DND-41 (cell line): ENCODE results near the gene RSBN1.

ENCODE experiments used
- ATAC-seq: fragments of 200-7000 bp; cut with Tn5 transposase; 3 replicates; pipeline ENCODE4 v1.9.1; 2021; ENCODE audit warnings: low read depth; ENCODE audit not compliant: insufficient read depth
- DNase-seq: peaks from one replicate; pipeline ENCODE4 v3.0.0-alpha.2; 2020
- H2AFZ ChIP-seq: 2 replicates; pipeline ENCODE4 v1.6.0; 2012; ENCODE audit warnings: low read depth, low read length
- H3K27ac ChIP-seq: 2 replicates; pipeline ENCODE4 v1.5.1; 2012; ENCODE audit warnings: low read length, inconsistent platforms
- H3K27me3 ChIP-seq: fragments of 200-600 bp; sonication (generic); 2 replicates; pipeline ENCODE4 v1.6.0; 2012; ENCODE audit warnings: low read length, mild to moderate bottlenecking, inconsistent platforms; ENCODE audit not compliant: insufficient read depth, poor library complexity
- H3K36me3 ChIP-seq: 2 replicates; pipeline ENCODE4 v1.5.1; 2012; ENCODE audit warnings: low read length, inconsistent platforms; ENCODE audit not compliant: insufficient read depth
- H3K4me1 ChIP-seq: 2 replicates; pipeline ENCODE4 v1.5.1; 2012; ENCODE audit warnings: mild to moderate bottlenecking, low read length; ENCODE audit not compliant: insufficient read depth
- H3K4me2 ChIP-seq: 2 replicates; pipeline ENCODE4 v1.6.0; 2012; ENCODE audit warnings: mild to moderate bottlenecking, moderate library complexity, low read length, inconsistent platforms; ENCODE audit not compliant: insufficient read depth
- H3K4me3 ChIP-seq, 2 experiments: fragments of 200-600 bp in 1 of 2; shearing (Covaris generic) in 1 of 2; 2 replicates each; pipeline ENCODE4 v1.5.1; 2012 to 2016; ENCODE audit warnings: inconsistent platforms in 2 of 2, low read length in 2 of 2, mild to moderate bottlenecking in 2 of 2, low read depth in 1 of 2, moderate library complexity in 1 of 2
- H3K79me2 ChIP-seq: 2 replicates; pipeline ENCODE4 v1.6.0; 2012; ENCODE audit warnings: low read length, inconsistent platforms; ENCODE audit not compliant: insufficient read depth
- H3K9ac ChIP-seq: 2 replicates; pipeline ENCODE4 v1.6.0; 2012; ENCODE audit warnings: low read depth, mild to moderate bottlenecking, inconsistent platforms, low read length, moderate library complexity
- H3K9me3 ChIP-seq: 2 replicates; pipeline ENCODE4 v1.5.1; 2012; ENCODE audit warnings: low read length, moderate library complexity, mild to moderate bottlenecking, inconsistent platforms; ENCODE audit not compliant: insufficient read depth, severe bottlenecking
- H4K20me1 ChIP-seq: 2 replicates; pipeline ENCODE4 v1.6.0; 2012; ENCODE audit warnings: low read length; ENCODE audit not compliant: insufficient read depth
- EZH2 ChIP-seq: IDR thresholded peaks from 3 replicates; pipeline ENCODE4 v1.6.1; 2012; ENCODE audit warnings: borderline replicate concordance, low read depth, mild to moderate bottlenecking, moderate library complexity, low read length, inconsistent platforms; ENCODE audit not compliant: severe bottlenecking
- TF ChIP-seq, protein P1 (sequence below): IDR thresholded peaks from 2 replicates; pipeline ENCODE4 v1.5.1; 2012; ENCODE audit warnings: borderline replicate concordance, low read length, moderate library complexity, mild to moderate bottlenecking; ENCODE audit not compliant: poor library complexity, severe bottlenecking; ENCODE audit errors: extremely low read depth

The RSBN1 gene

DNA sequence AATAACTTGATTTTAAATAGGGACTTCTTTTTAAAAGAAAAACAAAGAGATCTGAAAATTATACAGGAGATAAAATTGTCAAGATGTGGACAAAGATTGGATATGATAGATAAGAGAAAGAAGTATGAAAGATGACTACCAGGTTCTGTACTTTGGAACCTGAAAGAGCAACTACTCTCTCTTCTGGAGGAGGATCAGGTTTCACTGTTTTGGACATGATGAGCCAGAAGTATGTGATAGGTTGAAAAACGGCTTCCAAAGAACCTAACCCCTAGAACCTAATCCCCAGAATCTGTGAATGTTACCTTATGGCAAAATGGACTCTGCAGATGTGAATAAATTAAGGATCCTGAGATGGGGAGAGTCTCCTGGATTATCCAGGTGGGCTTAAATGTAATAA is 26.2 kb downstream of the RSBN1 start:
- no peak overlapping the region for H3K4me2 ChIP-seq
- DNase-seq, result no peak
- ATAC-seq, result no peak
- H3K27ac ChIP-seq, result no peak overlapping the region; the same call in 1 of the 2 replicates
- H3K79me2 ChIP-seq, result peaks cover 91% of the 10 kb centered on the region
- no peak for TF ChIP-seq EZH2
- TF ChIP-seq, protein P1, sequence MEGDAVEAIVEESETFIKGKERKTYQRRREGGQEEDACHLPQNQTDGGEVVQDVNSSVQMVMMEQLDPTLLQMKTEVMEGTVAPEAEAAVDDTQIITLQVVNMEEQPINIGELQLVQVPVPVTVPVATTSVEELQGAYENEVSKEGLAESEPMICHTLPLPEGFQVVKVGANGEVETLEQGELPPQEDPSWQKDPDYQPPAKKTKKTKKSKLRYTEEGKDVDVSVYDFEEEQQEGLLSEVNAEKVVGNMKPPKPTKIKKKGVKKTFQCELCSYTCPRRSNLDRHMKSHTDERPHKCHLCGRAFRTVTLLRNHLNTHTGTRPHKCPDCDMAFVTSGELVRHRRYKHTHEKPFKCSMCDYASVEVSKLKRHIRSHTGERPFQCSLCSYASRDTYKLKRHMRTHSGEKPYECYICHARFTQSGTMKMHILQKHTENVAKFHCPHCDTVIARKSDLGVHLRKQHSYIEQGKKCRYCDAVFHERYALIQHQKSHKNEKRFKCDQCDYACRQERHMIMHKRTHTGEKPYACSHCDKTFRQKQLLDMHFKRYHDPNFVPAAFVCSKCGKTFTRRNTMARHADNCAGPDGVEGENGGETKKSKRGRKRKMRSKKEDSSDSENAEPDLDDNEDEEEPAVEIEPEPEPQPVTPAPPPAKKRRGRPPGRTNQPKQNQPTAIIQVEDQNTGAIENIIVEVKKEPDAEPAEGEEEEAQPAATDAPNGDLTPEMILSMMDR, result no peak
- H2AFZ ChIP-seq, result no peak overlapping the region
- peaks cover 21% of the 10 kb centered on the region for H4K20me1 ChIP-seq
- H3K4me3 ChIP-seq, result no peak overlapping the region
- H3K36me3 ChIP-seq, result peaks cover 23% of the 10 kb centered on the region
- no peak overlapping the region for H3K9ac ChIP-seq
- H3K4me1 ChIP-seq, result peaks cover 65% of the 10 kb centered on the region
- H3K27me3 ChIP-seq, result no peaks in the 10 kb centered on the region
- no peaks in the 10 kb centered on the region for H3K9me3 ChIP-seq

DNA sequence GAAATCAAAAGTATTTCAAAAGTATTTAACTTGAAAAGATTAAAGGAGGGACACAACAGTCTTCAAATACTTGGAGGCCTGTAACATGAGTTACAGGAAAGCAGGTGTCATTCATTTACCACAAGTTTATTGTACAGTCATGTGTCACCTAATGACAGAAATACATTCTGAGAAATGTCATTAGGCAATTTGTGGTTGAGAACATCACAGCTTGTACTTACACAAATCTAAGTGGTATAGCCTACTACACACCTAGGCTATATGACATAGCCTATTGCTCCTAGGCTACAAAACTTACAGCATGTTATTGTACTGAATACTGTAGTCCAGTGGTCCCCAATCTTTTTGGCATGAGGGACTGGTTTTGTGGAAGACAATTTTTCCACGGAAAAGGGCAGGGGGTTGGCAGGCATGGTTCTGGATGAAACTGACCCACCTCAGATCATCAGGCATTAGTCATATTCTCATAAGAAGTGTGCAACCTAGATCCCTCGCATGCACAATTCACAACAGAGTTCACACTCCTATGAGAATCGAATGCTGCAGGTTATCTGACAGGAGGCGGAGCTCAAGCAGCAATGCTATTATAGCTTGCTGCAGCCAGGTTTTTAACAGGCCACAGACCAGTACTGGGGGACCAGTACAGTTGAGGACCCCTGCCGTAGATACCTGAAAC is 28.0 kb downstream of the RSBN1 start:
- no peaks in the 10 kb centered on the region for H3K9me3 ChIP-seq
- no peak overlapping the region for H2AFZ ChIP-seq
- ATAC-seq (peak; percentile 53), DNase-seq (no peak)
- H3K4me3 ChIP-seq, result peak overlapping the region in 1 of 2 experiments; percentile 33; a peak in 2 of 4 replicates
- H3K36me3 ChIP-seq, result peaks cover 11% of the 10 kb centered on the region
- H3K79me2 ChIP-seq, result peaks cover 90% of the 10 kb centered on the region
- H3K27me3 ChIP-seq, result no peaks in the 10 kb centered on the region
- peaks cover 13% of the 10 kb centered on the region for H4K20me1 ChIP-seq
- TF ChIP-seq, protein P1, result no peak
- no peak for TF ChIP-seq EZH2
- H3K4me2 ChIP-seq, result peak overlapping the region; percentile 60
- H3K9ac ChIP-seq, result peak overlapping the region; percentile 32
- H3K4me1 ChIP-seq, result peaks cover 80% of the 10 kb centered on the region
- peak overlapping the region; percentile 74 for H3K27ac ChIP-seq

DNA sequence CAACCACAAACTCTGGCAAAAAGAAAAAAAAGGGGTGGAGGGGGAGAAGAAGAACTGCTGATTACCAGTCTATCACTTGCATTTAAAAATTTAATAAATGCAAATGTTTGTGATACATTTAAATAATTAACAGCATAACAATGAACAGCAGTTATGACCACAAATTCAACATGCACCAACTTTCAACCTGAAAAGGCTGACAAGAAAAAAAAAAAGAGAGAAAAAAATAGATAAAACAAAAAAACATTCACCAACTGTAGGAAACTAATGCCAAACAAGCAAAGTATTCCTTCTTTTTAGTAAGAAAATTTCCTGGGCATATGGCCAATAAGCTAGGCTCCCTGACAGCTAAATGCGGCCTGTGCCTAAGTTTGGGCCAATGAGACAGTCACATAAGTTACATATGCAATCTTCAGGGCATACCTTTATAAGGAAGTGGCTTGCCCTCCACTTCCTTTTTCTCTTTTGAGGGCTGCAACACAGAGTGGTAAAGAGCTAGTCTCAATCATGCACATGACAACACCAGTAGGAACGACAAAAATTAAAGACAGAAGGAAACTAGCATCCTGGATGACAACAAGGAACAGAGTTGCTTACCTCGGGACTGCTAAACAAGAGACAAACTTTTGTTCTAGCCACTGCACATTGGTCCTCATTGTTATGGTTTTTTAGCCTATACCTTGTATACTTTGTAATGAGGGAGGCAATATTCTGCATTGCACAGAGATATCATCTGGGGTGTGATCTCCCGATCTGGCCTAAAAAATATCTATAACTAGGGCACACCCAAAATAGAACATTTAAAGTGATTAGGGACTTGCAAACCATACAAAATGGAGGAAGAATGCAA is 28.8 kb downstream of the RSBN1 start:
- peak; percentile 73 for DNase-seq
- peak overlapping the region; percentile 32 for H3K9ac ChIP-seq
- ATAC-seq, result peak; percentile 96
- no peak overlapping the region for H2AFZ ChIP-seq
- H3K27me3 ChIP-seq, result no peaks in the 10 kb centered on the region
- H3K79me2 ChIP-seq, result peaks cover 90% of the 10 kb centered on the region
- H3K4me1 ChIP-seq, result peaks cover 80% of the 10 kb centered on the region
- peaks cover 8% of the 10 kb centered on the region for H4K20me1 ChIP-seq
- H3K27ac ChIP-seq, result peak overlapping the region; percentile 74
- TF ChIP-seq, protein P1, result no peak
- no peak for TF ChIP-seq EZH2
- H3K4me3 ChIP-seq, result peak overlapping the region in 1 of 2 experiments; percentile 33; a peak in 1 of 4 replicates
- H3K36me3 ChIP-seq, result peaks cover 5% of the 10 kb centered on the region; the same call in 1 of the 2 replicates
- H3K4me2 ChIP-seq, result peak overlapping the region; percentile 60
- no peaks in the 10 kb centered on the region for H3K9me3 ChIP-seq
